Hepatocyte (in vitro differentiated cells): ENCODE results near the gene OTOP3. TPM values are rescaled to one million over a fixed set of nuclear protein-coding genes. Genes with fewer than 3 reads are reported as not detected.

Experiments used
- DNase-seq: peaks from one replicate; pipeline ENCODE4 v3.0.0-alpha.2; 2016; ENCODE audit warnings: low spot score
- H2AFZ ChIP-seq: fragments of 200-600 bp; sonication (generic); 2 replicates; pipeline ENCODE4 v1.6.0; 2016; ENCODE audit warnings: antibody characterized with exemption, mild to moderate bottlenecking
- H3K27ac ChIP-seq: fragments of 200-600 bp; sonication (generic); 2 replicates; pipeline ENCODE4 v1.5.1; 2016; ENCODE audit warnings: mild to moderate bottlenecking
- H3K27me3 ChIP-seq: fragments of 200-600 bp; sonication (generic); 2 replicates; pipeline ENCODE4 v1.6.1; 2016
- H3K36me3 ChIP-seq: fragments of 200-600 bp; sonication (generic); replicated peaks from 2 replicates; pipeline ENCODE4 v1.5.1; 2016; ENCODE audit warnings: low read depth; ENCODE audit not compliant: insufficient read depth
- H3K4me1 ChIP-seq: fragments of 200-600 bp; sonication (generic); 2 replicates; pipeline ENCODE4 v1.5.1; 2016; ENCODE audit warnings: mild to moderate bottlenecking, moderate library complexity; ENCODE audit not compliant: insufficient read depth
- H3K4me2 ChIP-seq: fragments of 200-600 bp; sonication (generic); 2 replicates; pipeline ENCODE4 v1.6.0; 2016
- H3K4me3 ChIP-seq: fragments of 200-600 bp; sonication (generic); 2 replicates; pipeline ENCODE4 v1.5.1; 2016; ENCODE audit warnings: mild to moderate bottlenecking
- H3K79me2 ChIP-seq: fragments of 200-600 bp; sonication (generic); 2 replicates; pipeline ENCODE4 v1.6.0; 2017; ENCODE audit warnings: mild to moderate bottlenecking
- H3K9me2 ChIP-seq: fragments of 200-600 bp; sonication (generic); replicated peaks from 2 replicates; pipeline ENCODE4 v1.6.0; 2017; ENCODE audit warnings: mild to moderate bottlenecking; ENCODE audit not compliant: insufficient read depth
- H3K9me3 ChIP-seq: fragments of 200-600 bp; sonication (generic); 2 replicates; pipeline ENCODE4 v1.5.1; 2016; ENCODE audit warnings: low read depth, mild to moderate bottlenecking
- H4K20me1 ChIP-seq: fragments of 200-600 bp; sonication (generic); 2 replicates; pipeline ENCODE4 v1.6.0; 2016; ENCODE audit warnings: mild to moderate bottlenecking; ENCODE audit not compliant: insufficient read depth, poor library complexity, severe bottlenecking
- CTCF ChIP-seq: fragments of 200-600 bp; sonication (generic); IDR thresholded peaks from 2 replicates; pipeline ENCODE4 v1.5.1; 2016; ENCODE audit warnings: antibody characterized with exemption, mild to moderate bottlenecking; ENCODE audit not compliant: poor library complexity
- EZH2 ChIP-seq: fragments of 200-600 bp; sonication (generic); IDR thresholded peaks from 2 replicates; pipeline ENCODE4 v1.6.1; 2016; ENCODE audit warnings: antibody characterized with exemption, mild to moderate bottlenecking, borderline replicate concordance
- EZH2phosphoT487 ChIP-seq: fragments of 200-600 bp; sonication (generic); IDR thresholded peaks from one replicate; pipeline ENCODE4 v1.6.1; 2018; ENCODE audit warnings: antibody characterized with exemption, mild to moderate bottlenecking, low read depth, moderate library complexity; ENCODE audit not compliant: unreplicated experiment, severe bottlenecking
- WGBS: methylation state at CpG from one replicate; pipeline ENCODE4 v1.1.6; 2016; ENCODE audit warnings: low lambda C conversion rate; ENCODE audit errors: missing lambda C conversion rate; 5-methylcytosine and 5-hydroxymethylcytosine counted together
- polyA plus RNA-seq: library from polyadenylated mRNA; unstranded; fragments of >200 nt; fragmentation: Nextera tagmentation; extraction: Ambion mirVana; gene quantifications from 2 replicates; pipeline ENCODE4 v1.2.1, GENCODE V29; 2016
- total RNA-seq: library from RNA; depleted of rRNA; stranded (reverse); fragments of >200 nt; gene quantifications from 2 replicates; pipeline ENCODE4 v1.2.3, GENCODE V29; 2014

Gene OTOP3
- total and polyA plus RNA-seq, 2 experiments from 2014 or later = 0.43 TPM; not detected in 1

DNA sequence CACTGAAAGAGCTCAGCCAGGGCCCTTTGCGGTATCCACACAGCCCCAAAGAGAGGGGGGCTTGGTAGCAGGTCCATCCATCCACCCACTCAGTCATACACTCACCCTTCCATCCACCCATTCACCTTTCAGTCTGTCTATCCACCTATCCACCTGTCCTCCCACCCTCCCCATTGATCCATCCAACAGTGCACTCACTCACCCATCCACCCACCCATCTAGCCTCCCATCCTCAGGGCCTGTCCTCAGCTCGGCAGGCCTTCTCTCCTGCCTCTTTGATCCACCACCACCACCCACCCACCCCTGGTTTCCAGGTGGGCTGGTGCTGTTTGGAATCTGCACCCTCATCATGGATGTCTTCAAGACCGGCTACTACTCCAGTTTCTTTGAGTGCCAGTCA lies 10.5 kb upstream of the OTOP3 start:
- DNase-seq = peak; percentile 1
- Histone ChIP-seq H3K27me3 (peaks cover 60% of the 10 kb centered on the region), H3K9me3 (no peaks in the 10 kb centered on the region), H3K27ac (no peak overlapping the region), H3K79me2 (no peaks in the 10 kb centered on the region), H3K4me1 (peaks cover 20% of the 10 kb centered on the region), H3K4me3 (no peak overlapping the region), H4K20me1 (no peaks in the 10 kb centered on the region), H3K36me3 (no peaks in the 10 kb centered on the region), H3K9me2 (no peaks in the 10 kb centered on the region), H2AFZ (no peak overlapping the region), H3K4me2 (no peak overlapping the region)
- whole genome bisulfite sequencing = 85% methylated on average over 3 of the region's 3 CpGs
- TF ChIP-seq EZH2phosphoT487 (no peak), CTCF (no peak), EZH2 (no peak)

GRCh38 chr17:74928786-74929185 lies 6.9 kb upstream of the OTOP3 start:
- DNase-seq = no peak
- Histone ChIP-seq H2AFZ (no peak overlapping the region), H3K4me1 (peaks cover 2% of the 10 kb centered on the region), H3K9me2 (no peaks in the 10 kb centered on the region), H4K20me1 (no peaks in the 10 kb centered on the region), H3K9me3 (no peaks in the 10 kb centered on the region), H3K79me2 (no peaks in the 10 kb centered on the region), H3K27me3 (peaks cover 66% of the 10 kb centered on the region), H3K27ac (no peak overlapping the region), H3K36me3 (no peaks in the 10 kb centered on the region), H3K4me2 (no peak overlapping the region), H3K4me3 (no peak overlapping the region)
- TF ChIP-seq EZH2 (no peak), EZH2phosphoT487 (no peak), CTCF (no peak)
- 69% methylated on average over 6 of the region's 6 CpGs for WGBS

- Histone ChIP-seq H3K27ac (no peak overlapping the region), H3K27me3 (peaks cover 64% of the 10 kb centered on the region), H3K36me3 (no peaks in the 10 kb centered on the region), H3K79me2 (no peaks in the 10 kb centered on the region), H3K9me3 (no peaks in the 10 kb centered on the region), H3K4me2 (no peak overlapping the region), H3K9me2 (no peaks in the 10 kb centered on the region), H2AFZ (no peak overlapping the region), H3K4me3 (no peak overlapping the region), H4K20me1 (no peaks in the 10 kb centered on the region), H3K4me1 (peaks cover 1% of the 10 kb centered on the region)
- DNase-seq = no peak
- no peak for TF ChIP-seq EZH2phosphoT487
- TF ChIP-seq CTCF = no peak
- no peak for TF ChIP-seq EZH2
- 89% methylated on average over 24 of the region's 24 CpGs for WGBS
Observed at GRCh38 chr17:74930535-74931036, 5.1 kb upstream of the OTOP3 start.

- WGBS = 51% methylated on average over 2 of the region's 3 CpGs
- Histone ChIP-seq H2AFZ (no peak overlapping the region), H3K4me1 (peaks cover 7% of the 10 kb centered on the region), H3K27ac (no peak overlapping the region), H3K36me3 (no peaks in the 10 kb centered on the region), H3K9me2 (no peaks in the 10 kb centered on the region), H3K79me2 (no peaks in the 10 kb centered on the region), H3K4me3 (no peak overlapping the region), H3K4me2 (no peak overlapping the region), H4K20me1 (no peaks in the 10 kb centered on the region), H3K9me3 (no peaks in the 10 kb centered on the region), H3K27me3 (peaks cover 64% of the 10 kb centered on the region)
- no peak for DNase-seq
- TF ChIP-seq EZH2phosphoT487 (no peak), CTCF (no peak), EZH2 (no peak)
Observed at GRCh38 chr17:74935048-74935447, 650 bp upstream of the OTOP3 start.
